ENCODE results near the gene ASPRV1. TPM values are rescaled to one million over a fixed set of nuclear protein-coding genes. Genes with fewer than 3 reads are reported as not detected.

Gene ASPRV1
- total RNA-seq, 1 donor from 2014 or later, result 0.63 TPM

DNA sequence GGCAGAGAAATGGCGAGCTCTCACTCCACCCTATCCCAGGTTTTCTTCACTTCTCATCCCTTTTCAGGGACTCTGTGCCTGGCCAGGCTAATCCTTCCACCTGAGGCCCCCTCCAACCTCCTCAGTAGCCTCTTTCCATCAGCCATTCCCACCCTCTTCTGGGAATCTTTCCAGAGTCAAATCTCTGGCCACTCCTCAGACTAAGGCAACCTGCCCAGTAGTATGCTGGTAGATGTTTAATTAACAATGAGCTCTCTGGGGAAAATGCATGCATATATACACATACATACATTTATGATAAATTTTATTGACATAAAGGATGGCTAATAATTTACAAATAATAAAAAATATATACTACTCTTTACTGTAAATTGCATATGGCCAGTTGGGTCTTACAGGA is 11.4 kb upstream of the ASPRV1 start:
- no peaks in the 10 kb centered on the region for H3K4me1 ChIP-seq
- no peak overlapping the region for H3K27ac ChIP-seq (replicated peaks)
- H3K27me3 ChIP-seq (ENCODE audit: low read depth), result no peaks in the 10 kb centered on the region
- intact Hi-C loops (cut with micrococcal nuclease), result no loop called here
- no peak overlapping the region for H3K4me3 ChIP-seq
- H3K9me3 ChIP-seq (replicated peaks), result no peaks in the 10 kb centered on the region
- TF ChIP-seq, protein P1, sequence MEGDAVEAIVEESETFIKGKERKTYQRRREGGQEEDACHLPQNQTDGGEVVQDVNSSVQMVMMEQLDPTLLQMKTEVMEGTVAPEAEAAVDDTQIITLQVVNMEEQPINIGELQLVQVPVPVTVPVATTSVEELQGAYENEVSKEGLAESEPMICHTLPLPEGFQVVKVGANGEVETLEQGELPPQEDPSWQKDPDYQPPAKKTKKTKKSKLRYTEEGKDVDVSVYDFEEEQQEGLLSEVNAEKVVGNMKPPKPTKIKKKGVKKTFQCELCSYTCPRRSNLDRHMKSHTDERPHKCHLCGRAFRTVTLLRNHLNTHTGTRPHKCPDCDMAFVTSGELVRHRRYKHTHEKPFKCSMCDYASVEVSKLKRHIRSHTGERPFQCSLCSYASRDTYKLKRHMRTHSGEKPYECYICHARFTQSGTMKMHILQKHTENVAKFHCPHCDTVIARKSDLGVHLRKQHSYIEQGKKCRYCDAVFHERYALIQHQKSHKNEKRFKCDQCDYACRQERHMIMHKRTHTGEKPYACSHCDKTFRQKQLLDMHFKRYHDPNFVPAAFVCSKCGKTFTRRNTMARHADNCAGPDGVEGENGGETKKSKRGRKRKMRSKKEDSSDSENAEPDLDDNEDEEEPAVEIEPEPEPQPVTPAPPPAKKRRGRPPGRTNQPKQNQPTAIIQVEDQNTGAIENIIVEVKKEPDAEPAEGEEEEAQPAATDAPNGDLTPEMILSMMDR (IDR thresholded peaks at IDR 0.05; ENCODE audit: borderline replicate concordance), result no peak
- DNase-seq, result no peak
- no peaks in the 10 kb centered on the region for H3K36me3 ChIP-seq

DNA sequence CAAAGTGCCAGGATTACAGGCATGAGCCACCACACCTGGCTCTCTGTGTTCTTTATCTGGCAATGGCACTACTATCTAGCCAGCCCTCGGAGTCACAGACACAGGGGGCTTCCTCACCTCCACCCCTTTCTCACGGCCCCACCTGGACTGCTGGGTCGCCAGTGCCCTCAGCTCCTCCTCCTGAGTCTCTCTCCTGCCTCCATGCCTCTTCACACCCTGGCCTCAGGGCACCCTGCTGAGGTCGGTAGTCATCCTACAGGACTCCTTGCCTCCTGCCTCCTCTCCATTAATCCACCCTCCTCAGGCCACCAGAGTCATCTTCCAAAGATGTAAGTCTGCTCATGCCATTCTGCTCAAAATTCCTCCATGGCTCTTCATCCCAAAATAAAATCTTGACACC is 8.6 kb upstream of the ASPRV1 start:
- Histone ChIP-seq H3K4me1 (no peaks in the 10 kb centered on the region), H3K4me3 (no peak overlapping the region), H3K27ac (replicated peaks) (no peak overlapping the region), H3K27me3 (ENCODE audit: low read depth) (no peaks in the 10 kb centered on the region), H3K9me3 (replicated peaks) (no peaks in the 10 kb centered on the region), H3K36me3 (no peaks in the 10 kb centered on the region)
- no peak for DNase-seq
- TF ChIP-seq, protein P1 (IDR thresholded peaks at IDR 0.05; ENCODE audit: borderline replicate concordance), result no peak
- intact Hi-C loops (cut with micrococcal nuclease), result no loop called here

DNA sequence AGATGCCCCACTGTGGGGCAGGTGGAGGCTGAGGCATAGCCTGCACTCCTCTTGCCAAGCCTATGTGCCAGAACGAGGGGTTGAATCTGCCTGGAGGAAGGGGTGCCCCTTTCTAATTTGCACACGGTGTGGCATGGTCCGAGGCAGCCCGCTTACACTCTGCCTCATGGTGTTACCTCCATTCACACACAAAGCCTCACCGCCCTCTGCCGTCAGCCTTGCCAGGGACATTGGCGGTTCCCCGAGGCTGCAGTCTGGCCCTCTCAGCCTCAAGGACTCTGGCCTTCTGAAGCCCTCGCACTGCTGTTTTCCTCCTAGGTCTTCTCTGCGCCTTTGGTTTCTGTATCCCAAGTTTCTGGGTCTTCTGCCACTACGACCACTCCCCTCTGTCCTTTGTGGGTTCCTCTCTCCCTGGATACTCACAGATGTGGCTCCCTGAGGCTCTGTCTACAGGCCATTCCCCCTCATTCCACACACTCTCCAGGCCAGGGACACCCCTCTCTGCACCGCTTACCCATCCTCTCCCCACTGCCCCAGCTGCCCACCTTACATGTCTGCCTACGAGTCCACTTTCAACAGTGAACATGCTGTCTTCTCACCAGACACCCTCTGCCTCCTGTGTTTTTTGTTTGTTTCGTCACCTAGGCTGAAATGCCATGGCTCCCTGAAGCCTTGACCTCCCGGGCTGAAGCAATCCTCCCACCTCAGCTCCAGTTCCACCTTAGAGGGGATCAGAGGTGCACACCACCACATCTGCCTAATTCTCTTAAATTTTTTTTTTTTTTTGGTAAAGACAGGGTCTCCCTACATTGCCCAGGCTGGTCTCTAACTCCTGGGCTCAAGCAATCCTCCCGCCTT is 7.9 kb upstream of the ASPRV1 start:
- TF ChIP-seq, protein P1 (IDR thresholded peaks at IDR 0.05; ENCODE audit: borderline replicate concordance), result no peak
- Histone ChIP-seq H3K36me3 (no peaks in the 10 kb centered on the region), H3K4me3 (no peak overlapping the region), H3K27me3 (ENCODE audit: low read depth) (no peaks in the 10 kb centered on the region), H3K27ac (replicated peaks) (no peak overlapping the region), H3K9me3 (replicated peaks) (no peaks in the 10 kb centered on the region), H3K4me1 (no peaks in the 10 kb centered on the region)
- intact Hi-C loops (cut with micrococcal nuclease), result no loop called here
- DNase-seq, result no peak

DNA sequence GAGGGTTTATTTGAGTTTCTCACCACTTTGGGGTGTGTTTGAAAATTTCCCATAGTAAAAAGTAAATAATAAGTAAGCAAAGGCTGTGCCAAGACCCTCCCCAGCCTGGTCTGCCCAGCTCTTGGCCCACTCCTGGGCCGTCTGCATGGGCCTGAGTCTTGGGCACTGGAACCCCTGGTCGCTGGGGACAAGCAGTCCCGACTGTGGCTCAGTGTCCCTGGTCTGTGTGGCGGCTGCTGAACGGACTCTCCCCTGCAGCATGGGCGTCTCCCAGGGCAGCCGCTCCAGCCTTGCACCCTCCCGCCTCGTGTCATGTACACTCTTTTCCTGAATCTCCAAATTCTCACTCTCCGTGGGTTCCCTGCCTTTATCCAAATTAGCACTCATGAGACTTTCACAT is 7.2 kb upstream of the ASPRV1 start:
- intact Hi-C loops (cut with micrococcal nuclease), result no loop called here
- TF ChIP-seq, protein P1 (IDR thresholded peaks at IDR 0.05; ENCODE audit: borderline replicate concordance), result no peak
- no peak for DNase-seq
- no peak overlapping the region for H3K4me3 ChIP-seq
- no peaks in the 10 kb centered on the region for H3K4me1 ChIP-seq
- no peaks in the 10 kb centered on the region for H3K27me3 ChIP-seq (ENCODE audit: low read depth)
- no peaks in the 10 kb centered on the region for H3K36me3 ChIP-seq
- H3K9me3 ChIP-seq (replicated peaks), result no peaks in the 10 kb centered on the region
- H3K27ac ChIP-seq (replicated peaks), result no peak overlapping the region

DNA sequence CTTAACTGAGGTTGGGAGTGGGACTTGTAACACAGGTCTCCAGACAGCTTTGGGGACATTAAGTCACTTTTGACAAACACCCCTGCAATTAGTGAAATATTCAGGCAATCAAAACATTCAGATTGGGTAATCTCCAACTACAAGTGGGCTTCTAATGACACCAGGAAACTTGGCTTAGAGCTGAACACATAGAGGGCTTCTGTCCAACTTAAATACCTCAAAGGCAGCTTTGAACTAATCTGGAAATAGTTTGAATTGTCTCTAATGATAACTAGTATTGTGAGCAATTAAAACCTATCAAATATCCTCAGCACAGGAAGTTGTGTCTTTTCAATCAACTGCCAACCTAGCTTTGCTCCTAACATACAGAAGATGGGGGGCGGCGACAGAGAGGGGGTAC is 5.1 kb upstream of the ASPRV1 start:
- H3K9me3 ChIP-seq (replicated peaks), result no peaks in the 10 kb centered on the region
- no peak overlapping the region for H3K27ac ChIP-seq (replicated peaks)
- TF ChIP-seq, protein P1 (IDR thresholded peaks at IDR 0.05; ENCODE audit: borderline replicate concordance), result no peak
- H3K4me1 ChIP-seq, result no peaks in the 10 kb centered on the region
- intact Hi-C loops (cut with micrococcal nuclease), result no loop called here
- no peak for DNase-seq
- H3K4me3 ChIP-seq, result no peak overlapping the region
- H3K27me3 ChIP-seq (ENCODE audit: low read depth), result no peaks in the 10 kb centered on the region
- H3K36me3 ChIP-seq, result no peaks in the 10 kb centered on the region
